Measurements from ENCODE around the gene KCNJ1. TPM values are rescaled to one million over a fixed set of nuclear protein-coding genes. Genes with fewer than 3 reads are reported as not detected.

The KCNJ1 gene
- total and polyA plus RNA-seq, 10 of the 15 experiments (the other 5 are each of a cell fraction or from before 2014, with no cell fraction given) = not detected

GRCh38 chr11:128897826-128898225 is 30.7 kb upstream of the KCNJ1 start:
- intact Hi-C loops (cut with micrococcal nuclease; ENCODE audit: unreplicated experiment) (no loop called here), in situ Hi-C loops (cut with MboI) (no loop called here)
- Histone ChIP-seq H3K27ac (ENCODE audit: control insufficient read depth, insufficient read depth) (no peak overlapping the region), H3K36me3 (ENCODE audit: control insufficient read depth in 2 of 2, insufficient read depth in 2 of 2, low read length in 1 of 2) (no peaks in the 10 kb centered on the region), H3K27me3 (replicated peaks in 1 of 2; ENCODE audit: control insufficient read depth in 2 of 2, insufficient read depth in 2 of 2, low read length in 1 of 2) (peaks cover 0 to 3% of the 10 kb centered on the region in 2 experiments; a peak in 2 of 4 replicates), H2AFZ (ENCODE audit: control insufficient read depth, low read depth, low read length) (no peak overlapping the region), H3K4me1 (ENCODE audit: control insufficient read depth, insufficient read depth, low read length) (peaks cover 6% of the 10 kb centered on the region), H3K4me2 (ENCODE audit: control insufficient read depth, insufficient read depth) (no peak overlapping the region), H3K4me3 (no peak overlapping the region), H4K20me1 (ENCODE audit: control insufficient read depth, insufficient read depth) (no peaks in the 10 kb centered on the region), H3K9ac (ENCODE audit: control insufficient read depth, insufficient read depth, low read length) (no peak overlapping the region), H3K79me2 (ENCODE audit: control insufficient read depth, insufficient read depth, low read length) (no peaks in the 10 kb centered on the region), H3K9me3 (replicated peaks; ENCODE audit: control insufficient read depth, insufficient read depth, low read length) (no peaks in the 10 kb centered on the region)
- ATAC-seq (no peak), FAIRE-seq (no peak), DNase-seq (ENCODE audit: low read depth, low spot score) (no peak)
- RAD21 ChIA-PET (ENCODE audit: unreplicated experiment) = no interaction called here
- TF ChIP-seq NR2C1 (IDR thresholded peaks at IDR 0.05) = no peak
- TF ChIP-seq BCL3 (IDR thresholded peaks at IDR 0.05; ENCODE audit: borderline replicate concordance, insufficient read depth, low read depth, low read length, poor library complexity, severe bottlenecking) = no peak
- no peak for TF ChIP-seq SRF (IDR thresholded peaks at IDR 0.05; ENCODE audit: low read depth in 2 of 2, low read length in 2 of 2)
- no peak for TF ChIP-seq GABPA (IDR thresholded peaks at IDR 0.05; ENCODE audit: low read depth)
- TF ChIP-seq ZBTB11 (CRISPR knock-in tag; IDR thresholded peaks at IDR 0.05) = no peak
- TF ChIP-seq SMAD1 (IDR thresholded peaks at IDR 0.05; ENCODE audit: low read depth, partially characterized antibody) = no peak
- no peak for TF ChIP-seq RAD51 (IDR thresholded peaks at IDR 0.05)
- CTCF ChIA-PET = no interaction called here
- SMC1A ChIA-PET (ENCODE audit: uncharacterized antibody, unreplicated experiment) = interaction anchor here (1.1 to 1.2 kb wide), 2 partner anchors 9 to 11 kb away, joined by 3 read pairs; no protein-coding TSS in a partner anchor
- 64% methylated on average over 1 of the region's 1 CpG for WGBS (ENCODE audit: insufficient coverage, insufficient replicate concordance, low lambda C conversion rate, missing lambda C conversion rate)
- no TSS peak for BruUV-seq (replicated peaks)
- POLR2A ChIA-PET = no interaction called here

Measured in GM12878 (cell line).